Measurements from ENCODE around the gene FAIM. TPM values are rescaled to one million over a fixed set of nuclear protein-coding genes. Genes with fewer than 3 reads are reported as not detected.

Gene FAIM
- total RNA-seq, 4 donors from 2014 or later: 4.3 to 10.4 (median 6.4) TPM

DNA sequence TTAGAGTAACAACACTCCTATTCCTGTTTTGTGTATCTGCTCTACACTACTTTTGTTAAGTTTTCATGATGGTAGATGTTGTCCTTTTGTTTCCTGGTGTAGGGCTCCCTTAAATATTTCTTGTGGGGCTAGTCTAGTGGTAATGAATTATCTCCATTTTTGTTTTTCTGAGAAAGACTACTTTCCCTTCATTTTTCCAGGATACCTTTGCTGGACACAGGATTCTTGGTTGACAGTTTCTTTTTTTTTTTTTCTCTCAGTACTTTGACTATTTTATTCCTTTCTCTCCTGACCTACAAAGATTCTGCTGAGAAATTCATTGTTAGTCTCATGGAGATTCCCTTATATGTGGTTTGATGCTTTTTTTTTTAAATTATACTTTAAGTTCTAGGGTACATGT is 37.9 kb downstream of the FAIM start:
- H3K4me3 ChIP-seq: no peak overlapping the region
- no peak overlapping the region for H3K27ac ChIP-seq
- no peaks in the 10 kb centered on the region for H3K4me1 ChIP-seq
- no peak for DNase-seq (ENCODE audit: low spot score in 2 of 2)
- TF ChIP-seq, protein P1, sequence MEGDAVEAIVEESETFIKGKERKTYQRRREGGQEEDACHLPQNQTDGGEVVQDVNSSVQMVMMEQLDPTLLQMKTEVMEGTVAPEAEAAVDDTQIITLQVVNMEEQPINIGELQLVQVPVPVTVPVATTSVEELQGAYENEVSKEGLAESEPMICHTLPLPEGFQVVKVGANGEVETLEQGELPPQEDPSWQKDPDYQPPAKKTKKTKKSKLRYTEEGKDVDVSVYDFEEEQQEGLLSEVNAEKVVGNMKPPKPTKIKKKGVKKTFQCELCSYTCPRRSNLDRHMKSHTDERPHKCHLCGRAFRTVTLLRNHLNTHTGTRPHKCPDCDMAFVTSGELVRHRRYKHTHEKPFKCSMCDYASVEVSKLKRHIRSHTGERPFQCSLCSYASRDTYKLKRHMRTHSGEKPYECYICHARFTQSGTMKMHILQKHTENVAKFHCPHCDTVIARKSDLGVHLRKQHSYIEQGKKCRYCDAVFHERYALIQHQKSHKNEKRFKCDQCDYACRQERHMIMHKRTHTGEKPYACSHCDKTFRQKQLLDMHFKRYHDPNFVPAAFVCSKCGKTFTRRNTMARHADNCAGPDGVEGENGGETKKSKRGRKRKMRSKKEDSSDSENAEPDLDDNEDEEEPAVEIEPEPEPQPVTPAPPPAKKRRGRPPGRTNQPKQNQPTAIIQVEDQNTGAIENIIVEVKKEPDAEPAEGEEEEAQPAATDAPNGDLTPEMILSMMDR (IDR thresholded peaks at IDR 0.05): no peak
- TF ChIP-seq EP300 (IDR thresholded peaks at IDR 0.05) (no peak), POLR2A (IDR thresholded peaks at IDR 0.05) (no peak), POLR2AphosphoS5 (IDR thresholded peaks at IDR 0.05) (no peak)
- peaks cover 24% of the 10 kb centered on the region for H3K36me3 ChIP-seq
- no peaks in the 10 kb centered on the region for H3K27me3 ChIP-seq
- H3K9me3 ChIP-seq: peaks cover 26% of the 10 kb centered on the region

DNA sequence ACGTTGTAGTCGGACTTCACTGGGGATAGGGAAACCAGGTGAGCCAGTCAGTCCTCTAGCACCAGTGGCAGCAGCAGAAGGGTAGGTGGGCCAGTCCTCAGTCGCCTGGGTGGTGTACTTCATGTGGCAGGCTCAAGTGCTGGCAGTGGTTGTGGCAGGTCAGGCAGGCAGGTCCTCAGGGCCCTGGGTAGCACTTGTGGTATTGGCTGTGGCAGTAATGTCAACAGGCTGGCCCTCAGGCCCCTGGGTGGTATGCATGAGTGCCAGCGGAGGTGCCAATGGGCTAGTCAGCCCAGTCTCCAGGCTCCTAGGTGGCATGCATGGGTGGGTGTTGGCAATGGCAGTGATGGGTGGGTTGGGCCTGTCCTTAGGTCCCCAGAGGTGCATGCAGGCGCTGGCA is 40.6 kb downstream of the FAIM start:
- TF ChIP-seq POLR2AphosphoS5 (IDR thresholded peaks at IDR 0.05): no peak
- no peak for TF ChIP-seq POLR2A (IDR thresholded peaks at IDR 0.05)
- TF ChIP-seq, protein P1 (IDR thresholded peaks at IDR 0.05): no peak
- no peak for TF ChIP-seq EP300 (IDR thresholded peaks at IDR 0.05)
- Histone ChIP-seq H3K4me1 (no peaks in the 10 kb centered on the region), H3K27me3 (no peaks in the 10 kb centered on the region), H3K4me3 (no peak overlapping the region), H3K9me3 (peaks cover 19% of the 10 kb centered on the region), H3K27ac (no peak overlapping the region), H3K36me3 (peaks cover 38% of the 10 kb centered on the region)
- no peak for DNase-seq (ENCODE audit: low spot score in 2 of 2)
- WGBS: 97% methylated on average over 5 of the region's 5 CpGs

DNA sequence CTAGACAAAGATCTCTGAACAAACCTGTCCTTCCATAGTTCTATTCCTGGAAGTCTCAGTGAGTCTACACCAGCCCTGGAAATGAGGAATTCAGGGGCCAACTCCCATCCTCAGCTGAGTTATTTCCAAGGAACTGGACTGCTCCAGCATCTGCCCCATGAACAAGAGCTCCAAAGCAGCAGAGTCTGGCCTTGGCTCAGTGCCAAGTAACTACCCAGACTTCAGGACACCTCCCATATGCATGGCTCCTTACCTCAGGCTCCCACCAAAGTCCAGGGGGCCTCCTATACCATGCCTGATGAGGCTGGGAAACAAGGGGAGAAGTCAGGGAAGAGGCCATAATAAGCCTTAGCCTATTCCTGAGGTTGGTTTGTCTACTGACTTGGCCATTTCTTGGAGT is 45.0 kb downstream of the FAIM start:
- no peak overlapping the region for H3K27ac ChIP-seq
- no peak for TF ChIP-seq POLR2AphosphoS5 (IDR thresholded peaks at IDR 0.05)
- no peak for TF ChIP-seq EP300 (IDR thresholded peaks at IDR 0.05)
- TF ChIP-seq, protein P1 (IDR thresholded peaks at IDR 0.05): no peak
- no peak for TF ChIP-seq POLR2A (IDR thresholded peaks at IDR 0.05)
- no peaks in the 10 kb centered on the region for H3K4me1 ChIP-seq
- no peaks in the 10 kb centered on the region for H3K9me3 ChIP-seq
- H3K4me3 ChIP-seq: no peak overlapping the region
- no peaks in the 10 kb centered on the region for H3K27me3 ChIP-seq
- no peak for DNase-seq (ENCODE audit: low spot score in 2 of 2)
- H3K36me3 ChIP-seq: peaks cover 73% of the 10 kb centered on the region

DNA sequence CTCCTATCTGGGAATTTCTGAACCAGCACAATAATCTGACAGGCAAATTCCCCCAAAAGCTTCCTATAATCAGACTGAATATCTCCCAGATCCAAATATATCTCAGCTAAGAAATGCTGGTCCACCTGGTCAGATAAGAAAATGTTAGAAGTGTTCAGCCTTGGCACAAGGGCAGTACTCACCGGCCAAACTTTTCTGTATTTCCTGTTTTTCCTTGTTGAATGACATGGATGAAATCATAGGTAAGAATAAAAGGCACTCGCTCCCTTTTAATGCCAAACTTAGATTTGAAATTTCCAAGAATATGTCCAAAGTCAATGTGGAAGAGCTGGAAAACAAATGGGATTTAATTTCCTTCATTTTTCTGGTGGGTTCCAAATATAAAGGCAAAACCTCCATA is 48.9 kb downstream of the FAIM start:
- 77% methylated on average over 2 of the region's 2 CpGs for WGBS
- Histone ChIP-seq H3K27me3 (no peaks in the 10 kb centered on the region), H3K4me3 (no peak overlapping the region), H3K27ac (no peak overlapping the region), H3K9me3 (no peaks in the 10 kb centered on the region), H3K36me3 (peaks cover 55% of the 10 kb centered on the region), H3K4me1 (no peaks in the 10 kb centered on the region)
- no peak for TF ChIP-seq POLR2A (IDR thresholded peaks at IDR 0.05)
- no peak for TF ChIP-seq POLR2AphosphoS5 (IDR thresholded peaks at IDR 0.05)
- no peak for TF ChIP-seq EP300 (IDR thresholded peaks at IDR 0.05)
- TF ChIP-seq, protein P1 (IDR thresholded peaks at IDR 0.05): no peak
- DNase-seq (ENCODE audit: low spot score in 2 of 2): no peak

DNA sequence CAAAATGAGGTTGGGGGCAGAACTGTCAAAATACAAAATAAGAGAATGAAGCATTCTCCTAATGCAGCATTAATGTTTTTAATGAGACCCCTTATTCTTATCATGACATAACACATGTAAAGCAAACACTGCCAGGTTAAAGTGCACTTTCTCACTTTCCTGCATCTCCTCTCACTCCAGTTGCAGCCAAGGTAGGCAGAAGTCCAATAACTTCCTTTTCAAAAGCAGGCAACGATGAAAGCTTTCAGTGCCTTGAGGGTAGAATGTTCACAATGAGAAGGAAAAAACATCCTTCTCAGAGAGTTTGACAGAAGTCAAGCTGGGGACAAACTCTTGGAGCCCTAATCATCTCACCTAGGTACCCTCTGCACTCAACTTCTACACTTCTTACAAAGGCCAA is 59.5 kb downstream of the FAIM start:
- H3K27me3 ChIP-seq: no peaks in the 10 kb centered on the region
- DNase-seq (ENCODE audit: low spot score in 2 of 2): no peak
- H3K4me1 ChIP-seq: no peaks in the 10 kb centered on the region
- H3K9me3 ChIP-seq: no peaks in the 10 kb centered on the region
- no peak overlapping the region for H3K4me3 ChIP-seq
- no peak for TF ChIP-seq POLR2A (IDR thresholded peaks at IDR 0.05)
- TF ChIP-seq POLR2AphosphoS5 (IDR thresholded peaks at IDR 0.05): no peak
- TF ChIP-seq EP300 (IDR thresholded peaks at IDR 0.05): no peak
- TF ChIP-seq, protein P1 (IDR thresholded peaks at IDR 0.05): no peak
- WGBS: 53% methylated on average over 1 of the region's 1 CpG
- no peak overlapping the region for H3K27ac ChIP-seq
- H3K36me3 ChIP-seq: peaks cover 34% of the 10 kb centered on the region
